ENCODE measurements around the gene TPI1.
"Not testable (repeated sequence)": the region's sequence is repeated elsewhere in the genome, so short reads cannot be mapped to it uniquely, and the experiment has no call there.

Gene TPI1

GRCh38 chr12:6847676-6848075 is 19.7 kb upstream of the TPI1 start:
- no peak for DNase-seq (ENCODE audit: low spot score)

- DNase-seq (ENCODE audit: low spot score): no peak
Measured at GRCh38 chr12:6849427-6849826, 17.9 kb upstream of the TPI1 start.

DNA sequence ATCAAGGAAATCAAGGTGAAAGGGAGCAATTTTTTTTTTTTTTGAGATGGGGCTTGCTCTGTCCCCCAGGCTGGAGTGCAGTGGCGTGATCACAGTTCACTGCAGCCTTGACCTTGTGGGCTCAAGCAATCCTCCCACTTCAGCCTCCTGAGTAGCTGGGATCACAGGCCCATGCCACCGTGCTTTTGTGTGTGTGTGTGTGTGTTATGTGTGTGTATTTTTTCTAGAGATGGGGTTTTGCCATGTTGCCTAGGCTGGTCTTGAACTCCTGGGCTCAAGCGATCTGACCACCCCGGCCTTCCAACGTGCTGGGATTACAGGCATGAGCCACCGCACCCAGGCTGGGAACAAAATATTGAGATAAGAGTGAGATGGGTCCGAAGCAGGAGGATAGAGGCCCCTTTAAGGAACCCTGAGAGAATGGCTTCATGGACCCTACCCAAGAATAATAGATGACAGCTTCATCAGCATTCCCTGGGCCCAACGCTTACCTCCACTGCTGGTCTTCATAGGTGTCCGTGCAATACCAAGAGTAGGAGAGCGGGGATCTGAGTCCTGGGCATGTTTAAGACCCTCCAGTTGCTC is 17.3 kb upstream of the TPI1 start:
- no peak for DNase-seq (ENCODE audit: low spot score)

DNA sequence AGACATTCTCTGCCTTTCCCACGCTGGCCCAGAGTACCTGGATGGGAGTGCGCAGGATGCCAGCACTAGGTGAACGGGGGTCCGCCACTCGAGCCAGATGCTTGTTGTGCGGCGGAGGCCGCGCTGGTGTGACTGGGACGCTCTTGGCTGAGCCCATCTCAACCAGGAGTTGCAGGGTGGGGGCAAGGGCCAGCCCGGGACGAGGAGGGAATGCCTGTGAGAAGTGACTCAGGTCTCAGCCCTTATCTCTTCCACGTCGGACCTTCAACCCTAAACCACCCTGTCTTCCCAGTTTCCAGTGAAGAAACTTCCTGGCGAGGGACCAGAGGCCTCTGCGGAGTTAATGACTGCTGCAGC is 16.6 kb upstream of the TPI1 start:
- no peak for DNase-seq (ENCODE audit: low spot score)

DNA sequence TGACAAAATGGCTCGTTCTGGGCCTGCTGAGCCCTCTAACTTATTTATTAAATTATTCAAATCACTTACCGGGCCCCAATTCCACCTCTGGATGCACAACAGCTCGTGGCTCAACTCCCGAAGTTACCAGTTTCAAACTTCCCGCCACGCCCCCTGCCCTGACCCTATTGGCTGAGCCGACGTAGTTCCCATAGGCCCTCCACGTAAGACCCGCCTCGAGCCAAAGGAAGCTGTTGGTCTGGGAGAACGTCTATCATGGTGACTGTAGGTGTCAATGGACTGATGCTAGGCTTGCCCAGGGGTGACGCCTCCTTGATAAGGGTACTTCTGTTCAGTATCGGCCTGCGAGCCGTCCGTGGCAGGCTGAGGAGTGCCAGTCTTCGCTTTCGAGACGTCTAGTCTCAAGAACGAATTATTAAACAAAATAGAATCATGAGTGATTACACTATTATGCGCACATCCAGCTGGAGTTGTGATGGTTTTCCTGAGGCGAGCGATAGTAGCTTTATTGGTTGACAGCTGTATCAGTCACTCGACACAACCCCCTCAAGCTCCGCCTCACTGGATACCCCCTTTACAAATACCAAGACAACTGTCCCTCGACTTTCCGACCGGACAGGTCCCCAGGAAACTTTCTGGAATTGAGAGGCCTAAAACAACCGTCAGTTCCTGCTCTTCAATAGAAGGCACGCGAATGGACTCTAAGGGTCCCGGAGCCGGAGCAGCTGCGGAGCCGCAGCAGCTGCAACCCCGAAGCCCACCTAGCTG is 16.0 kb upstream of the TPI1 start, which contains the start of gene CDCA3:
Gene CDCA3, minus strand, starts transcription at position 134 of the 768 bp plus-strand sequence. CDS start 334 bp downstream, outside the sequence.
- DNase-seq (ENCODE audit: low spot score): peak; percentile 100

DNA sequence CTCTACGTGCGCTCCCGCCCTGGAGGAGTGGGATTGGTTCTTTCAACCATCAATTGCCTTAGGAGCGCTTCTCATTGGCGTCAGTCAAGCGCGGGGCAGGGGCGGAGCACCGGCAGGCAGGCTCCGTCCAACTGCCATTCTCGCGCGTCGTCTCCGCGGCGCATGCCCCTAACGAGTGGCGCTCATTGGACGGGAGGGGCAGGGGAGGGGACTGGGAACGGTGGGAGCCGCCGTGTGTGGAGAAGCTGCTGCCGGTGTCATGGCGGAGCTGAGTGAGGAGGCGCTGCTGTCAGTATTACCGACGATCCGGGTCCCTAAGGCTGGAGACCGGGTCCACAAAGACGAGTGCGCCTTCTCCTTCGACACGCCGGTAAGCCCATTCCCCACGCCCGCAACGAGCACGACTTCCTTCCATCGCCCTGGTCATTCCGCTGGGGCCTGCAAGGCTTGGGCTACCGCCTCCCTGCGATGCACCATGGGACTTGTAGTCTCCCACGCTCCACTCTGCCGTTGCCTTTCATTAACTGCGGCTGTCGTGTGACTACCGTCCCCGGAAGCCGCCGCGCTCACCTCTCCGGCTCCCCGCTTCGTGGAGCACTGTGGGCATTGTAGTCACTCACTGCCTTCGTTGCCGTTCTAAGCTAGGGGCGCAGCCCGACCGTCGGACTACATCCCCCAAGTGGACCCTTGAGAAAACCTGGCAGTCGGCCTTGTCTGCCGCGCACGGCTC is 15.2 kb upstream of the TPI1 start, which contains the start of gene USP5:
Gene USP5, plus strand, starts transcription at position 230 of the 730 bp plus-strand sequence. Its CDS starts 30 bp downstream, at position 260.
- DNase-seq (ENCODE audit: low spot score): peak; percentile 99

GRCh38 chr12:6852651-6853354 is 14.5 kb upstream of the TPI1 start:
- DNase-seq (ENCODE audit: low spot score): peak; percentile 75

DNA sequence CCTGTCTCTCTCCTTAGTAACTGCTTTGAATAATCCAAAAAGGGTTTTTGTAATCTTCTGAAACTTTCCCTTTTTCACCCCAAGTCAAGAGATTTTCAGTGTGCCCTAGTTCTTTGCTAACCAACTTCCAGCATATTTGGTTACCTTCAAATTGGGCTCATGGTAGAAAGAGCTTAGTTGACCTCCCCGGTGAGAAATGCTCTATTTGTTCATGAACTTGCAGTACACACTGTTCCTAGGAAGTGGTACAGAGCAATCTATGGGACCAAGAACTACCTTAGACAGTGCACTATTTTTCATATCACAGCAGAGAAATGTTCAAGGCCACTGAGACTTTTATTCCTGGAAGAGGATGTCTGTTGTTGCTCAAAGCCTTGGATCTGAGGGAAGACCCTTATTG is 13.7 kb upstream of the TPI1 start:
- no peak for DNase-seq (ENCODE audit: low spot score)

DNA sequence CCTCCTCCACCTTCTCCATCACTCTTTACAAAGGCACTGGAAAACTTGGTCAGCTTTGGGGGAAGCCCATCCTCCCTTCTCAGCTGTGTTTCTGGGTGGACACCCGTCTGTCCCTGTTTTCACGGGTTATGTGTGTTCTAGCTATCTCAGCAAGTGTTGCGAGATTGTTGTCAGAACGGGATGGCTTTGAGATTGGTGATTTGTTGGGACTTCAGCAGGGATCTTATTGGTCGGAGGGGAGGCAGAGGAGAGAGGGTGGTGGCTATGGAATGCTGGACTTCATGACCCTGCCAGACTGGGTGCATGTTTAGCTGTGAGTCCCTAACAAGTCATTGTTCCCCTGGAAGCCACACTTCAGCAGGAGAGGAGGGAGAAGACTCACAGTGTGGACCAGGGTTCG is 13.3 kb upstream of the TPI1 start:
- DNase-seq (ENCODE audit: low spot score): no peak

DNA sequence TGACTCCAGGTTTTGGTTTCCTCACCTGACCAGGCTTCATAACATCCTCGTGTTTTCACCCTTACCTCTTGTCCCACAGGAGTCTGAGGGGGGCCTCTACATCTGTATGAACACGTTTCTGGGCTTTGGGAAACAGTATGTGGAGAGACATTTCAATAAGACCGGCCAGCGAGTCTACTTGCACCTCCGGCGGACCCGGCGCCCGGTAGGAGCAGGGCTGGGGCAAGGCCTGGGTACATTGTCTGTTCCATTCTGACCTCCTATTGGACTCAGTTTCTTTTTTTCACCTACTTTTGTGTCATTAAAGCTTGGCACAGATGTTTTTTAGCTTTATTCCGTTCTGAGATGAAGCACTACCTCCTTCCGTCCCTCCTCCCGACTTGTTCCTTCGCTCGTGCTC is 12.0 kb upstream of the TPI1 start:
- DNase-seq (ENCODE audit: low spot score): no peak

- no peak for DNase-seq (ENCODE audit: low spot score)
Measured at GRCh38 chr12:6858799-6859198, 8.5 kb upstream of the TPI1 start.

DNA sequence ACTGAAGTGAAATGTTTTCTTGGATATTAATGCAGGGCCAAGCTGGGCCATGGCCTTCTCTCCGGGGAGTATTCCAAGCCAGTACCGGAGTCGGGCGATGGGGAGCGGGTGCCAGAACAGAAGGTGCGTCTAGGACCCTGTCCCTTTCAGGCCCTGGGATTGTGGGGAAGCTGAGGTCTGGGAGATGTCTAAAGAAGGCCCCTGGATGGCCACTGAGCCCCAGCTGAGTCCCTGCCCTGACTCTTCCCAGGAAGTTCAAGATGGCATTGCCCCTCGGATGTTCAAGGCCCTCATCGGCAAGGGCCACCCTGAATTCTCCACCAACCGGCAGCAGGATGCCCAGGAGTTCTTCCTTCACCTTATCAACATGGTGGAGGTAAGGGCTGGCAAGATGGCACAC is 7.2 kb upstream of the TPI1 start:
- no peak for DNase-seq (ENCODE audit: low spot score)

DNA sequence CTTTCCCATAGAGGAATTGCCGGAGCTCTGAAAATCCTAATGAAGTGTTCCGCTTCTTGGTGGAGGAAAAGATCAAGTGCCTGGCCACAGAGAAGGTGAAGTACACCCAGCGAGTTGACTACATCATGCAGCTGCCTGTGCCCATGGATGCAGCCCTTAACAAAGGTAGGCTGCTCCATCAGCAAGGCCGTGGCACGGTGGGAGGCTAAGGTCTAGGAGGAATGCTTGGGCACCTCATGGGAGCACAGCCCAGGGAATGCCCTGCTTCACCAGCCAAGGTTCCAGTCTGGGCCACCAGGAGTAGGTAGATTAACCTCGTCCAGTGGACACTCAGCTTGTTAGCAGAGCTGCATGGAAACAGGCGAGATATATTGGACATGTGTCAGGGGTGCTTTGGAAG is 6.4 kb upstream of the TPI1 start:
- no peak for DNase-seq (ENCODE audit: low spot score)

DNA sequence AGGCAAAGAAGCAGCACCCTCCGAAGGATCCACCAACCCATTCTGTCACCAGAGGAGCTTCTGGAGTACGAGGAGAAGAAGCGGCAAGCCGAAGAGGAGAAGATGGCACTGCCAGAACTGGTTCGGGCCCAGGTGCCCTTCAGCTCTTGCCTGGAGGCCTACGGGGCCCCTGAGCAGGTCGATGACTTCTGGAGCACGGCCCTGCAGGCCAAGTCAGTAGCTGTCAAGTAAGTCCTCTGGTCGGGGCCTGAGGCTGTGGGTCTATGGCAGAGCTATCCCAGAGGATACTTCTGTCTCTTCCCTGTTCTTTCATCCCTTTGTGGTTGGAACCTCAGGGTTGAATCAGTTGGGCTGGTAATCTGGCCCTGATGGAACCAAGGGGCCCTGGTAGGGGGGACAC is 5.9 kb upstream of the TPI1 start:
- no peak for DNase-seq (ENCODE audit: low spot score)

DNA sequence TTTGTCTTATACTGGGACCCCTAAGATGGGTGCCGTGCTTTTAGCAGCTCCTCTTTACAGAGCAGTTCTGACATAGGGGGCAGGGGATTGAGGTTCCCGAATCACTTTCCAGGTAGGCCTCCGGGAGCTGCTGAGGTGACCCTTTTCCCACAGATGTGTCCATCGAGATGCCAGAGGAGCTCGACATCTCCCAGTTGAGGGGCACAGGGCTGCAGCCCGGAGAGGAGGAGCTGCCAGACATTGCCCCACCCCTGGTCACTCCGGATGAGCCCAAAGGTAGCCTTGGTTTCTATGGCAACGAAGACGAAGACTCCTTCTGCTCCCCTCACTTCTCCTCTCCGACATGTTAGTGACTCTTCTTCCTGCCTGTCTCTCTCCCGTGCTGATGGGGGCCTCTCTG is 4.3 kb upstream of the TPI1 start:
- DNase-seq (ENCODE audit: low spot score): no peak

DNA sequence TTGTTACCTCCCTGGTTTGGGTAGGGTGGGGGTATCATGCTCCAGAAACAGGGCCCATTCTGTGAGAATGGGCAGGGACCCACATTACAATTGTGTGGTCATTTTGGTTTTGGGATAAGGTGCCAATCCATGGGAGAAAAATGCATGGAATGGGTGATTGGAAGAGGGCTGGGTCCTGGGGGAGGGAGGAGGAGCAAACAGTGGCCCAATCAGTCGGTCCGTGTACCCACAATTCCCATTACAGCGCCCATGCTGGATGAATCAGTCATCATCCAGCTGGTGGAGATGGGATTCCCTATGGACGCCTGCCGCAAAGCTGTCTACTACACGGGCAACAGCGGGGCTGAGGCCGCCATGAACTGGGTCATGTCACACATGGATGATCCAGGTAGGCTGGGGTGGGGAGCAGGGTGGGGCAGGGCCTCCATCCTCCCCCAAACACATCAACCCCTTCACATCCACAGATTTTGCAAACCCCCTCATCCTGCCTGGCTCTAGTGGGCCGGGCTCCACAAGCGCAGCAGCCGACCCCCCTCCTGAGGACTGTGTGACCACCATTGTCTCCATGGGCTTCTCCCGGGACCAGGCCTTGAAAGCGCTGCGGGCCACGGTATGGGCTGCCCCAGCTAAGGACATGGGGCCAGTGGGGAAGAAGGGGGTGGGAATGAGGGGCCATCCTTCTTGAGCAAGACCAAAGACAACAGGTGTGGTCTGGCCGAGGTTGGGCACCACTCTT is 3.6 kb upstream of the TPI1 start:
- peak; percentile 19 for DNase-seq (ENCODE audit: low spot score)

GRCh38 chr12:6865307-6865706 is 2.0 kb upstream of the TPI1 start:
- not testable (repeated sequence) for DNase-seq (ENCODE audit: low spot score)

GRCh38 chr12:6866163-6866919 is 990 bp upstream of the TPI1 start:
- no peak for DNase-seq (ENCODE audit: low spot score)

GRCh38 chr12:6866920-6867412 is 365 bp upstream of the TPI1 start:
- DNase-seq (ENCODE audit: low spot score): no peak

- no peak for DNase-seq (ENCODE audit: low spot score)
Measured at GRCh38 chr12:6868211-6869048, 1.1 kb downstream of the TPI1 start.
